Measurements from ENCODE around the gene IGLL1.
"Not testable (repeated sequence)": the region's sequence is repeated elsewhere in the genome, so short reads cannot be mapped to it uniquely, and the experiment has no call there.

- TF ChIP-seq SMC3 (conservative IDR thresholded peaks at IDR 0.05; ENCODE audit: poor library complexity); CTCF (IDR thresholded peaks at IDR 0.05; ENCODE audit: poor library complexity, severe bottlenecking); EZH2 (IDR thresholded peaks at IDR 0.05; ENCODE audit: borderline replicate concordance, insufficient read depth, low read length, poor library complexity, severe bottlenecking); REST (IDR thresholded peaks at IDR 0.05; ENCODE audit: borderline replicate concordance); POLR2AphosphoS5 (IDR thresholded peaks at IDR 0.05): not testable (repeated sequence)
Observed at GRCh38 chr22:23538696-23539030, 41.4 kb downstream of the IGLL1 start.
